Activated gamma-delta T cell treated with Interleukin-2 at 50 U/mL for 16 hours (primary cell): ENCODE measurements around the gene KLHL14.
"Not testable (repeated sequence)": the region's sequence is repeated elsewhere in the genome, so short reads cannot be mapped to it uniquely, and the experiment has no call there.

Experiments used
- DNase-seq: peaks from one replicate; pipeline ENCODE4 v3.0.0-alpha.2; 2020

Gene KLHL14, protein sequence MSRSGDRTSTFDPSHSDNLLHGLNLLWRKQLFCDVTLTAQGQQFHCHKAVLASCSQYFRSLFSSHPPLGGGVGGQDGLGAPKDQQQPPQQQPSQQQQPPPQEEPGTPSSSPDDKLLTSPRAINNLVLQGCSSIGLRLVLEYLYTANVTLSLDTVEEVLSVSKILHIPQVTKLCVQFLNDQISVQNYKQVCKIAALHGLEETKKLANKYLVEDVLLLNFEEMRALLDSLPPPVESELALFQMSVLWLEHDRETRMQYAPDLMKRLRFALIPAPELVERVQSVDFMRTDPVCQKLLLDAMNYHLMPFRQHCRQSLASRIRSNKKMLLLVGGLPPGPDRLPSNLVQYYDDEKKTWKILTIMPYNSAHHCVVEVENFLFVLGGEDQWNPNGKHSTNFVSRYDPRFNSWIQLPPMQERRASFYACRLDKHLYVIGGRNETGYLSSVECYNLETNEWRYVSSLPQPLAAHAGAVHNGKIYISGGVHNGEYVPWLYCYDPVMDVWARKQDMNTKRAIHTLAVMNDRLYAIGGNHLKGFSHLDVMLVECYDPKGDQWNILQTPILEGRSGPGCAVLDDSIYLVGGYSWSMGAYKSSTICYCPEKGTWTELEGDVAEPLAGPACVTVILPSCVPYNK

DNA sequence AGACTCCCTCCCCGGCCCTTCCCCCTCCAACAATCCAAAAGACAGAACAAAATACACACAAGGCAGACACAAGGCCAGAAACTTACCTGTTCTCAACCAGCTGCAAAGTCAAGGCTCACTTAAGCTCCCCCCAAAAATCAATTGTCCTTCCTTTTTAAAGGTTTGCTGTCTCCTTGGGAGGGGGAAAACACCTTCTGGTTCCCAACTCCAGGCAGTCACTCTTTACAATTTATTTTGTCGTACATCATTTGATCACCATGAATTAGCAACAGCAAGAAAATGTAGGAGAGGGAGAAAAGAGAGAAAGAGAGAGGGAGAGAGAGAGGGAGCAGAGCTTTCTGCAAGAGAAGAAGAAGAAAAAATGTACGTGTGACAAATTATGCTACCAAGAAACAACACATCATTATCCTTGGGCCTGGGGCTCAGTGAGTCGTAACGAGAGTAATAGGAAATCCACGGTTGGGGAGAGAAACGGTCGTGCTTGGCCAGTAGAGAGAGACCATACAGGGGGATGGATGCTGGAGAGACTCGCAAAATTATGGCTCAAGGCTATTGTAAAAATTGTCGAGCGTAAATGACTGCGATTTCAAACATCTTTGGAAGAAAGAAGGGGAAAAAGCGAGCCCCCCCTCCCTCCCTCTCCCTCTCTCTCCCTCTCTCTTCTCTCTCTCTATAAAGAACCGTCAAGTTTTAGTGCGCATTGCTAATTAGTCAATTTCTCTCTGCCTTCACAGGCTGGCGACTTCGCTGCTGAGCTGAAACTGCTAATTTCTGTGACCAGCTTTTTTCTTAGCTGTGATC lies at the start of gene KLHL14:
Gene KLHL14, minus strand, starts transcription at position 443 of the 801 bp plus-strand sequence. CDS start 2,432 bp downstream, outside the sequence.
- no peak for DNase-seq

DNA sequence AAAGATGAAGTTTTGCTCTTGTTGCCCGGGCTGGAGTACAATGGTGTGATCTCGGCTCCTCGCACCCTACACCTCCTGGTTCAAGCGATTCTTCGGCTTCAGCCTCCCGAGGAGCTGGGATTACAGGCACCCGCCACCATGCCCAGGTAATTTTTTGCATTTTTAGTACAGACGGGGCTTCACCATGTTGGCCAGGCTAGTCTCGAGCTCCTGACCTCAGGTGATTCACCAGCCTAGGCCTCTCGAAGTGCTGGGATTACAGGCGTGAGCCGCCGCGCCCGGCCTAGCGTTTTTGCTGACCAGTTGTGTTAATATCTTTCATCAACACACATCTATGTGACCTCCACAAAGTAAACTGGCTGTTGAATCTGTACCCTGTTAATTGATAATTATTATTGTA lies 49.4 kb upstream of the KLHL14 start:
- DNase-seq, result no peak

DNA sequence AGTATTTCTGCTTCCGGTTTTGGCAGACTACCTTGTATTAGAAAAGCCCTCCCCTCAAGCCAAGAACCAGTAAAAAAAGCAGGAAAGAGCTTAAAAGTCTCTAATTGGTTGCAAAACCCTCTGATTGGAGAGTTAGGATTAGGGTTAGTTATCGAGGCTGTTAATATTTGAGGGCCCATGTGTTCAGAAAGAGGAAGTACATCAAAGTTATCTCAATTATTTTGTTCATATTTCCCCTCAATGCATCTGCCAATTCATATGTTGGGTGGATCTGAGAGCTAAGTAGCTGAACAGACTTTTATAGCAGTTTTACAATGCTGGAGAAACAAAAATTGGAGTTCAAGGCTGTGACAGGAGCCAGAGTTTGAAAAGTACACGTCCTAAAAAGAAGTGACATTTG lies 43.1 kb upstream of the KLHL14 start:
- DNase-seq, result no peak

DNA sequence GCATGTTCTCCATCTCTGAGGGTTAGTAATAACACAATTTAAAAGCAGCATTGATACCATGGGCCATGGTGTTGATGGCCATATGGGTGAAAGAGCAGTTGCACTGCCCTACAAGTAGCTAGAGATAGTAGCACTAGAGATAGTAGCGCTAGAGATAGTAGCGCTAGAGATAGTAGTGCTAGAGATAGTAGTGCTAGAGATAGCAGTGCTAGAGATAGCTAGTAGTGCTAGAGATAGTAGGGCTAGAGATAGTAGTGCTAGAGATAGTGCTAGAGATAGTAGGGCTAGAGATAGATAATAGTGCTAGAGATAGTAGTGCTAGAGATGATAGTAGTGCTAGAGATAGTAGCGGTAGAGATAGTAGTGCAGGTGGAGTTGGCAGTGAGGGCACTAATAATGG lies 39.5 kb upstream of the KLHL14 start:
- DNase-seq, result no peak

DNA sequence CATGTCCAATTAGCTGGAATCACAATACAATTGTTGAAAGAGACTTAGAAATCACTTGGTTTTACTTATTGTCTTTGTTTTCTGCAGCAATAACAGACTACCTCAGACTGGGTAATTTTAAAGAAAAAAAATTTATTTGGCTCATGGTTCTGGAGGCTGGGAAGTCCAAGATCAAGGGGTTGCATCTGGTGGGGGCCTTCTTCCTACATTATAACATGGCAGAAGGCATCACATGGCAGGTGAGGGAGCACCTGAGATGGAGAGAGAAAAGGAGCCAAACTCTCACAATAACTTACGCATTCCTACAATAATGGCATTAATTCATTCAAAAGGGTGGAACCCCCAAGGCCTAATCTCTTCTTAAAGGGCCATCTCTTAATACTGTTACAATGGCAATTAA lies 37.5 kb upstream of the KLHL14 start:
- no peak for DNase-seq

DNA sequence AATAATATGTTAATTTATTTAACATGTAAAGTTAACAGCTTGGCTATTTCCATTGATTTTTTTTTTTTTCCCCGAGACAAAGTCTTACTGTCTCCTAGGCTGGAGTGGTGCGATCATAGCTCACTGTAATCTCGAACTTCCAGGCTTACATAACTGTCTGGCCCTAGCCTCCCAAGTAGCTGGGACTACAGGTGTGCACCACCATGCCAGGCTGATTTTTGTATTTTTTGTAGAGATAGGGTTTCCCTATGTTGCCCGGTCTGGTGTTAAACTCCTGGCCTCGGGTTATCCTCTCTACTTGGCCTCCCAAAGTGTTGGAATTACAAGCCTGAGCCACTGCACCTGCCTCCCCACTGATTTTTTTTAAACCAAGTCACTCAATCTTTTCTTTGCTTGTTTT lies 32.5 kb upstream of the KLHL14 start:
- DNase-seq, result no peak

DNA sequence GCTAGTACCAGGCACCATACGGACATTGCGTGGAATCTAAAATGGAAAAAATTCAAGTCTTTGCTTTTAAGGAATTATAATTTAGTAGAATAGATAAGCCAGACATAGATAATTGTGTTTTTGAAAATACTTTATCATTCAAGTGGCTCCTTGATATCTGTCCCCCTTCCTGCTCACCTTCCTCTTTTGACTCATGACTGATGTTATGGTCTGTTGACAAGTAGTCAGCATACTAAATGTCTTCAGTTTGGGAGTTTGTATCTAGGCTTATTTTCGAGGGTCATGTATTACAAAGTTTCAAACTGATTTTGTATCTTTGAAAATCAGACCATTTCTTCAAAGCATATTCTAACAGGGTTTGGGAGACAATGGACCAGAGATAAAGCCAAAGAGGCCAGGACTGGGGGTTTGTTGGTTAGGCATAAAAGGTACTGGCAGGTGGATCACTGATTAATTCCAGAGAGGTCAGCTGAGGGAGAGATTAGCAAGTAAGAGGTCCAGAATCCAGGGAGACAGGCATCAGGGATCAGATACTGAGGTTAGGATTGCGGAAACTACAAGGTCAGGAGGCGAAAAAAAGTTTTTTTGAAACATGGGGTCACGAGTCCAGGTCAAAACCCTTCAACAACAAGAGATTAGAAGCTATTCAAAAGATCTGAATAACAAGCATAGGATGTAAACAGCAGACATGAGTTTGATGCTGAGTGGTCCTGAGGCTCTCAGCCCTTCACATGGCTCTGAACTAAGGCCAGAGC lies 31.5 kb upstream of the KLHL14 start:
- DNase-seq, result no peak

DNA sequence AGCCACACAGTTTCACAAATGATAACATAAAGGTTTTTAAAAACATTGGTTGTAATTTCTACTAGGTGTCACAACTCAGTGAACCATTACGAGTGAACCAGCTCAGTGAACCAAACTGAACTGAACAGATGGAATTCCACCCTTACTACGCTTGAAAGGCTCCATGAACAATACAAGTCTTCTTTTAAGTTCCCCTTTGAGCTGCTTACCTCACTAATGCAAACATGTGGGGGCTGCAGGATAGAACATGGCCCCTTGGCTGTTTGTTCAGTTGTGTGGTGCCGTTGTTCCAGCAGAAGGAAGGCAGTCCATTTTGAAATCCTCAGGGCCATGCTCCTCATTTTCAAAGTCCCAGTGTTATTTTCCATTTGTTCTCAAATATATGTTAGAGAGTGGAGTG lies 30.7 kb upstream of the KLHL14 start:
- no peak for DNase-seq

DNA sequence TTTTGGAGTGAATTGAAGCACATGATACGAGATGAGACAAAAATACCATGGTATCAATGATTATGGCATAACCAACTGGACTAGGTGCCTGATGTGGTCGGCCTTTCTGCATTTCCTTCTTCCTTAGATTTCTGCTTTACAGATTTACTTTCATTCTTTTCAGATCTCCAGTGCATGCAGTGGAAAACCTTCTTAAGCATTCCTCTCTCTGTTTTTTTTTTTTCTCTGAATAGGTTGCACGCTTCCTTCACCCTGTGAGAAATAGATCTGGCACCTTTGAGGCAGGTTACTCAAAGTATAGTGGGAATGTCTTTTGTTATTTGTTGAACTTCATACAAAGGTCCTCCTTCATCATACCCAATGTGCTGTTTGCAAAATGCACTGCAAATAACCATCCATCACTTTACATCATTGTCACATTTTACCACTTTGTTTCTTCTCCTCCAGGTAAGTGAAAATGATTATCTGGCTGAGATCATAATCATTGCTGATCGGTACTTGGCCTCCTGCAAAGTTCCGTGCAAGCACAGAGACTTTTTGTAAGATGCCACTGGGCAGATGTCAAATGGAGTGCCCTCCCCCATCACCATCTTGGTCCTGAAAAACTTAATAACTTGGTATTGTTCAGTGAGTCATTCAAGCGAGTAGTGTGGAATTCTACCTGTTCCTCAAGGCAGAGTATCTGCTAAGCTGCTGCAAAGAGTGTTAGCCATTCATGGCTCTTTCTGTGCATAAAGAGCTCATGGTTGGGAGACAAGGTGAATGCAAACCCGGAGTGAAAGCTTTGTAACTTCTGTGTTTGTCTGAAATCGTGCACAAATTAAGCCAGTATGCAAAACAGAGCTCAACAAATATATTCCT lies 30.0 kb upstream of the KLHL14 start:
- DNase-seq, result no peak

DNA sequence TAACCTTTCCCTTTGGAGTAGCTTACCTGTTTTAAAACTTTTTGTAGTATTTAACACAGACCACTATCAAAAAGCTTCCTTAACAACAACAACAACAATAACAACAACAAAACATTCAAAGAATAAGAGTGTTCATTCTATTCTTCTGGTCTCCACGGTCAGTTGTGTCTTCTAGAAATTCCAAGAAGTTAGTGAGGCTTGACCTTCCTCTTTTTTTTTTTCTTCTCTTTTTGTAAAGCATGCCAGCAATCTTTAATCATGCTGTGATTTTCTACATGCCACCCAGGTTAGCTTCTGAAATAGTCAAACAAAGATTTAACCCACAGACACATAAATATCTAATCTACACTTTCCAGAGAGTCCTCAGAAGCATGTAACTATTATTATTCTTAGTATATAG lies 28.4 kb upstream of the KLHL14 start:
- DNase-seq, result no peak

DNA sequence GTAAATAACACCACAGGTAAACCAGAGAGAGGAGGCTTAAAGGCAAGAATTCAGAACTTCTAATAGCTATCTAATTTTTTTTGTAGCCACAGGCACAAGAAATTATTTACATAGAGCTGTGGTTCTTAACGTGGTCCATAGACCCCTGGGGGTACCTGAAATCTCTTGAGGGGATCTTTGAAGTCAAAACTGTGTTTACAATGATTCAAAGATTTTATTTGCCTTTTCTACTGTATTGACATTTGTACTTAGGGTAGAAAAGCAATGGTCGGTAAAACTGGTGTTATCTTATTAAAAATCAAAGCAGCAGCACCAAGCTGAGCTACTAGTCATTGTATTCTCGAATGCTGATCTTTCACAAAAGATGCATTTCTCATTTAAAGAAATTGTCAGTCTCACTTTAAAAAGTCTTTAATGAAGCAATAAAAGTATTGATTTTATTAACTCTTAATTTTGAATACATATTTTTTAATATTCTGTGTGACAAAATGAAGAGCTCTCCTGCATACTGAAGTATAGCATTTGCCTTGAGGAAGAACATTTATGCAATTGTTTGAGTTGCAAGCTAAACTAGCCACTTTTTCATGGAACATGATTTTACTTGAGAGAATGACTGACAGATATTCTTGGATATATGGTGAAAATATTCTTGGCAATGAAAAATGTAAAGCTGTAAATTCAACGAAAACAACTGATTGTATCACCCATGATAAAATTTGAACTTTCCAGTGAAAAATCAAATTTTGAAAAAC lies 25.6 kb upstream of the KLHL14 start:
- DNase-seq, result no peak

DNA sequence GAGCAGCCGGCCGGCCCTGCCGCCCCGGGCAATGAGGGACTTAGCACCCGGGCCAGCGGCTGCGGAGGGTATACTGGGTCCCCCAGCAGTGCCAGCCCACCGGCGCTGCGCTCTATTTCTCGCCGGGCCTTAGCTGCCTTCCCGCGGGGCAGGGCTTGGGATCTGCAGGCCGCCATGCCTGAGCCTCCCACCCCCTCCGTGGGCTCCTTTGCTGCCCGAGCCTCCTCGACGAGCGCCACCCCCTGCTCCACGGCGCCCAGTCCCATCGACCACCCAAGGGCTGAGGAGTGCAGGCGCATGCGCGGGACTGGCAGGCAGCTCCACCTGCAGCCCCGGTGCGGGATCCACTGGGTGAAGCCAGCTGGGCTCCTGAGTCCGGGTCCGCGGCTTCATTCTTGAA lies 21.8 kb upstream of the KLHL14 start:
- DNase-seq, result not testable (repeated sequence)

DNA sequence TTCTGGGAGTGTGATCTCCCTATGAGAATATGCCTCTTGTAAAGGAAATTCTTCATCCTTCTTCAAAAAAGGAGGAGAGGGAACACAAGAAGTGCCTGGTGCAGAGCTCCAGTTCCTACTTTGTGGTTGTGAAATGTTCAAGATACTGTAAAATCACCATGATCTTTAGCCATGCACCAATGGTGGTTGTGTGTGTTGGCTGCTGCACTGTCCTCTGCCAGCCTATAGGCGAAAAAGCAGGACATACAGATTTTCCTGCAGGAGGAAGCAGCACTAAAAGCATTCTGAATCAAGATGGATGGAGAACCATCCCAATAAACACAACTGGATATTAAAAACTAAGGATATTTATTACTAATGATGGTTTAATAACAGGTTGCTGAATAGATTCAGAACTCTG lies 6.2 kb upstream of the KLHL14 start:
- DNase-seq, result no peak

DNA sequence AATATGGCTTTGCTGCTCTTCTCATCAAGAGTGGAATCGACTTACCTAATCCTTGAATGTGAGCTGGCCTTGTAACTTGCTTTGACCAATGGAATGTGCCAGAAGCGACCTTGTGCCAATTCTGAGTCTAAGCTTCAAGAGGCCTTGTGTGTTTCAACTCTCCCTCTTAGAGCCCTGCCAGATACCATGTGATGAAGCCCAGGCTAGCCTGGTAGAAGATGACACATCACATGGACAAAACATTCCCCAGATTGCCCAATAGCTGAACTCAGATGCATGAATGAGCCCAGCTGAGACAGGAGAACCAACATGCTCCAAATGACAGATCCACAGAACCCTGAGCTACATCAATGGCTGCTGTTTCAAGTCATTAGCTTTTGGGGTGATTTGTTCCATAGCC lies 4.2 kb upstream of the KLHL14 start:
- DNase-seq, result no peak

DNA sequence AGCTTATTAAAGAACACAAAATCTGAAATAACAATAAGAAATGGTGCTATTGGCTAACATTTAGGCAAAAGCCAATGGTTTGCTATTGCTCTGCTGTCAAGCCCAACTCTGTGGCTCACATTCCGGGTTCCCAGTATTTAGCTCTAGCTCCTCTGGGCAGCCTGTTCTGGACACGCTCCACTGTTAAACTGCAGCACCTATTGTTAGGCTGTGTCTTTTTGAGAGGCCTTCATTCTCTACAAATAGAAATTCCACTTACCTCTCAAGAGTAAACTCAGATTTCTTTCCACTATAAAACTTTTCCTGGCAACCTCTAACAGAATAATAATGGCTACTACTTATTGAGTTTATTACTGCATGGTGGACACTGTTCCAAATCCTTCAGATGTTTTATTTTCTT lies 3.7 kb upstream of the KLHL14 start:
- DNase-seq, result no peak

DNA sequence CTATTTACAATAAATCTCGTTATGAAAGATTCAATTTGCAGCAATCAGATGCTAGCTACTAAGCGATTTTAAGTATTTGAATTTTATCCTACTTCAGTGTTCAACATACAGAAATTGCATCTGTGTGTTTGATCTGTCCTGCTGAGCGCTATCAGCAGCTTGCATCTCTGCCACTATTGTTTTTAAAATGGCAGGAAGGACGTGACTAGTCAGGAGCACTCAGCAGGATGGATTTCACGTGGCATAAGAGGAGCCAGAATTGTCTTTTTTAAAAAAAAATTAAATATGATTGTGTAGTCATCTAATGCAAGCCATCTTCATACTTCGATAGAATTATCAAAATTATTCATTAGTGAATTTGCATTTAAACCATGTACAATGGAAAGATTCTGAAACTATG lies 2.8 kb upstream of the KLHL14 start:
- DNase-seq, result no peak

DNA sequence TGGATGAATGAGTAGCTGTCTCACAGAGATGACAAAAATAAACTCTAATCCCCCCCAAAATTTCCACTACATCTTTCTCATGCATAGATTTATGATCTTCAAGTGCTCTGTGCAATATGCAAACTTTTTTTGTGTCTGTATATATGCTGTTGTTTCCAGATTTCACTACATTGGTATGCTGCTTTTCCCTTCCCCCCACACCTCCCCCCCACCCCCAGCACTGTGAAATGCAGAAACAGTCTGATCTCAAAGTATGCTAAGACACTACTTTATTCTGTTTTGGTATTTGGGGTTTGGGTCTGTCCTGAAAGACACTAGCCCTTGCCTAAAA lies 524 bp upstream of the KLHL14 start:
- no peak for DNase-seq

DNA sequence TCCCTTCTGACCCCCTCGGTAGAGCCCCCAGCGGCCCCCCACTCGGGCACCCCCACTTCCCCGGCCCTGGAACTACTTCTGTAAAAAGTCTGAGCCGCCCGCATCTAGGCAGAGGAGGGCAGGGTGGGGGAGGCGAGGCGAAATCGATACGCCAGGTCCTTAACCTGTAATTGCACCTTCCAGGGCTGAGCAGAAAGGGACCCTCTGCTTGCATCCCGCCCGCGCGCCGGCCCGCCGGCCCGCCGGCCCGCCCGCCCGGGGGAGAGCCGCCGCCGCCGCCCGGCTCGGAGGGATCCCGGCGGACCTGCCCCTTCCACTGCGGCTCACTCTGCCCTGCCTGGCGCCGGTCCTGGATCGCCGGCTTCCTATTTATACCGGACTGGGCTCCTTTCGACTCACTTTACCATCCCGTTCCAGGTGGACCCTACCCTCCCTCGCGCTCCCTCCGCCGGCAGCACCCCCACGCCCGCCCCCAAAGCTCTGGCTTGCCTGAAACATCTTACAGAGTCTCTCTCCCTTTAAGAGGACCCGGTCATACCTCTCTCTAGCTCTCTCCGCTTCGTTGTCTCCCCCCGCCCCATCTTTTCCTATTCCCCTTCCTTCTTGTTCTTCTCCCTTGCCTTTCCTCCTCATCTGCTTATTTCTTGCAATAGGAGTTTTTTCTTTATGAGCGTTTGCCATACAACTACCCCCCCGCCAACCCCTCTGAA lies 797 bp downstream of the KLHL14 start:
- no peak for DNase-seq

DNA sequence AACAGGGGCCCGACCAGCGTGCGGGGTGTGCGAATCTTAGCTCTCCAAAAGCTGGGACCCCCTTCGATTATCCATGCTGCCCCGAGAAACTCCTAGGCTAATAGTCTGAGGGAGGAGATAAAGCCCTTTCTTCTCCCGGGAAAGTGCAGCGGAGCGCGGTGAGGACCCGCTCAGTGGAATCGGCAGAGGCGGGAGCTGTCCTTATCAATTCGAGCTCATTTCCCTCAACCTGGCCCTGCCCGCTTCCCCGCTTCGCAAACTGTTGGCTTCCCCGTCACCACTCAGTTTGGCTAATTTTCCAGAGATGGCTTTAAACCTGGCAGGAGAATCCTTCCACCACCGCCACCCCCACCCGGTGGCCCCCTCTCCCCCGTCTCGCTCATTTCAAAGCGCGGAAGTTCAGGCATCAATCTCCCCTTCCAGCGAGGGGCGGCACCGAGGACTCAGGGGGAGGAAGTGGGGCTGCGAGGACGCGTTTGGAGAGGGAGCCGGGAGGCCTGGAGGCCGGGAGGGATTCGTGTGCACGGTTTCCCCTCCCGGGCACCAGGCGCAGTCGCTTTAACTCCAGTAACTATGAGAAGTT lies 1.6 kb downstream of the KLHL14 start:
- DNase-seq, result no peak

DNA sequence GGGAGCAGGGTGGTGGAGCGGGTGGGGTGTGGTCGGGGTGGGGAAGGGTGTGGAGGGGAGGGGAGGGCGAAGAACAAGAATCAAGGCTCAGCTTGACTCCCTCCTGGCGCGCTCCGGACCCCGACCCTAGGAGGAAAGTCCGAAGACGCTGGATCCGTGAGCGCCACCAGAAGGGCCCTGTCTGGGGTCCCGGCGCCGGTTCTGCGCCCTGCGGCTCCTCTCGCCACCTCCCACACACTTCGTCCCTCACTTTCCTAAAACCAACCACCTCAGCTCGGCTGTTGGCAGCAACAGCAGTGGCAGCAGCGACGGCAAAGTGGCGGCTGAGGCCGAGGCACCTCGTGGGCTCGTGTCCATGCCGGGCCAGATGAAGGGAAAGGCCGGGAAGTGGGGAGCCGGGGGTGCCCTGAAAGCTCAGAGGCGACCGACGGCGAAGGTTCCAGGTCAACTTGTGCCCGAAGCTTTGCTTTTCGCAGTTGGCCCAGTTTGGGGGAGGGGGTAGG lies 2.1 kb downstream of the KLHL14 start:
- DNase-seq, result no peak
